K562 (cell line): ENCODE results near the gene TMEM132D. TPM values are rescaled to one million over a fixed set of nuclear protein-coding genes. Genes with fewer than 3 reads are reported as not detected.

Experiments
- ATAC-seq: fragments of 200-7000 bp; cut with Tn5 transposase; 3 replicates; pipeline ENCODE4 v1.9.1; 2020; ENCODE audit warnings: moderate library complexity
- BruUV-seq: library from RNA; stranded (reverse); fragments of 400-500 nt; replicated peaks from 2 replicates; lab custom pipeline; 2021; lab: Mats Ljungman, UMichigan
- CTCF ChIA-PET: fragments of 300-600 bp; formaldehyde crosslinking; extraction: SDS; loops from one replicate; lab custom pipeline; 2021; ENCODE audit warnings: low intra/inter-chr PET ratio; lab: Yijun Ruan, JAX
- POLR2A ChIA-PET: fragments of 300-600, 350-650 bp; sonication (Branson Sonifier 250); formaldehyde crosslinking; extraction: SDS; loops from one replicate; lab custom pipeline; 2021; ENCODE audit warnings: antibody characterized with exemption, inconsistent platforms; lab: Yijun Ruan, JAX
- DNase-seq, 4 experiments: peaks; one replicate each; pipeline versions ENCODE4 v3.0.0 to v3.0.0-alpha.2; 2011 to 2018; ENCODE audit warnings: low spot score in 3 of 4, mixed read lengths in 3 of 4; ENCODE audit errors: extremely low read depth in 1 of 4
- FAIRE-seq: peaks from 2 replicates; lab custom pipeline; 2011; peaks lifted over from hg19 to GRCh38; lab: Jason Lieb, UNC
- H2AFZ ChIP-seq: 2 replicates; pipeline ENCODE4 v1.6.0; 2011; ENCODE audit warnings: low read depth, low read length, control low read depth, inconsistent platforms
- H3K27ac ChIP-seq: fragments of 200-600 bp; 3 replicates; pipeline ENCODE4 v1.8.0; 2011; ENCODE audit warnings: low read depth, mild to moderate bottlenecking, control low read depth, inconsistent platforms, low read length, moderate library complexity, mixed read lengths; ENCODE audit errors: extremely low read depth
- H3K27me3 ChIP-seq, 2 experiments: fragments of 300-600 bp in 1 of 2; 2 replicates in 1 of 2; 3 replicates in 1 of 2; pipeline versions ENCODE4 v1.6.0 to v1.8.0; 2011; ENCODE audit warnings: inconsistent platforms in 2 of 2, low read length in 2 of 2, mild to moderate bottlenecking in 1 of 2, mixed read lengths in 1 of 2, moderate library complexity in 1 of 2; ENCODE audit not compliant: control insufficient read depth in 2 of 2, insufficient read depth in 2 of 2
- H3K36me3 ChIP-seq: fragments of 300-600 bp; 3 replicates; pipeline ENCODE4 v1.8.0; 2011; ENCODE audit warnings: mild to moderate bottlenecking, low read length, inconsistent platforms; ENCODE audit not compliant: control insufficient read depth, insufficient read depth
- H3K4me1 ChIP-seq, 2 experiments: fragments of 200-600 bp in 1 of 2; replicated peaks in 1 of 2; 2 replicates in 1 of 2; 3 replicates in 1 of 2; pipeline versions ENCODE4 v1.5.1 to v1.8.0; 2011; ENCODE audit warnings: inconsistent platforms in 2 of 2, low read length in 2 of 2, mild to moderate bottlenecking in 1 of 2, mixed read lengths in 1 of 2, moderate library complexity in 1 of 2; ENCODE audit not compliant: control insufficient read depth in 2 of 2, insufficient read depth in 2 of 2
- H3K4me2 ChIP-seq: 2 replicates; pipeline ENCODE4 v1.6.1; 2011; ENCODE audit warnings: low read length, control low read depth, inconsistent platforms, mixed read lengths; ENCODE audit not compliant: insufficient read depth
- H3K4me3 ChIP-seq: fragments of 200-600 bp; sonication (generic), shearing (Covaris generic); 2 replicates; pipeline ENCODE4 v1.5.1; 2016; ENCODE audit warnings: control low read depth, inconsistent platforms
- H3K79me2 ChIP-seq: fragments of 200-600 bp; 3 replicates; pipeline ENCODE4 v1.8.0; 2011; ENCODE audit warnings: low read length, inconsistent platforms; ENCODE audit not compliant: control insufficient read depth, insufficient read depth
- H3K9ac ChIP-seq, 2 experiments: 2 replicates each; pipeline versions ENCODE4 v1.6.0 to v1.6.1; 2011; ENCODE audit warnings: low read depth in 2 of 2, low read length in 2 of 2, control low read depth in 1 of 2, inconsistent platforms in 1 of 2, mild to moderate bottlenecking in 1 of 2, mixed read lengths in 1 of 2; ENCODE audit not compliant: insufficient read depth in 1 of 2
- H3K9me1 ChIP-seq: one replicate; pipeline ENCODE4 v1.6.0; 2011; ENCODE audit warnings: inconsistent platforms, mild to moderate bottlenecking, low read length, moderate library complexity; ENCODE audit not compliant: control insufficient read depth, insufficient read depth
- H3K9me3 ChIP-seq: replicated peaks from 2 replicates; pipeline ENCODE4 v1.5.1; 2011; ENCODE audit warnings: low read depth, low read length, inconsistent platforms; ENCODE audit not compliant: control insufficient read depth, insufficient read depth
- H4K20me1 ChIP-seq: replicated peaks from 2 replicates; pipeline ENCODE4 v1.6.1; 2011; ENCODE audit warnings: low read length, inconsistent platforms, mixed read lengths; ENCODE audit not compliant: control insufficient read depth, insufficient read depth
- CBX8 ChIP-seq: fragments of 200-600 bp; sonication (generic); IDR thresholded peaks from 2 replicates; pipeline ENCODE4 v1.6.1; 2012; ENCODE audit warnings: borderline replicate concordance, mixed run types, low read depth, mild to moderate bottlenecking, moderate library complexity, mixed read lengths, low read length, control low read depth, inconsistent platforms; ENCODE audit not compliant: poor library complexity, severe bottlenecking; ENCODE audit errors: extremely low read depth
- CHD2 ChIP-seq: IDR thresholded peaks from 2 replicates; pipeline ENCODE4 v1.6.1; 2011; ENCODE audit warnings: low read depth, low read length
- GABPB2 ChIP-seq: fragments of 250-450 bp; sonication (Bioruptor Pico); conservative IDR thresholded peaks from 2 replicates; pipeline ENCODE4 v1.5.1; 2021; ENCODE audit warnings: mild to moderate bottlenecking
- NFATC3 ChIP-seq: fragments of 450-650 bp; IDR thresholded peaks from 2 replicates; pipeline ENCODE4 v1.6.1; 2017; ENCODE audit warnings: mild to moderate bottlenecking
- NFXL1 ChIP-seq: fragments of 450-650 bp; formaldehyde crosslinking; IDR thresholded peaks from 2 replicates; pipeline ENCODE4 v1.4.0; 2021; ENCODE audit warnings: mild to moderate bottlenecking
- PATZ1 ChIP-seq: fragments of 250-450 bp; sonication (Bioruptor Pico); IDR thresholded peaks from 2 replicates; pipeline ENCODE4 v1.5.0; 2020; ENCODE audit warnings: mild to moderate bottlenecking, borderline replicate concordance
- SMC3 ChIP-seq: conservative IDR thresholded peaks from 2 replicates; pipeline ENCODE4 v1.6.1; 2011; ENCODE audit warnings: low read depth, low read length, improper control_type of control experiment; ENCODE audit not compliant: insufficient read depth
- ZNF133 ChIP-seq: fragments of 250-450 bp; sonication (Bioruptor Pico); IDR thresholded peaks from 2 replicates; pipeline ENCODE4 v1.4.0; 2020; ENCODE audit warnings: mild to moderate bottlenecking
- WGBS: fragments of 100-300 bp; shearing (Covaris generic); methylation state at CpG from one replicate; pipeline ENCODE4 v1.1.6; 2016; ENCODE audit warnings: low coverage, mixed read lengths; ENCODE audit not compliant: insufficient coverage; ENCODE audit errors: missing lambda C conversion rate; 5-methylcytosine and 5-hydroxymethylcytosine counted together
- in situ Hi-C: fragments of 300-500 bp; cut with MboI; formaldehyde crosslinking; loops from 4 replicates; pipeline ENCODE4 v1.15.0; 2018; ENCODE audit warnings: inconsistent platforms, mixed read lengths
- intact Hi-C: fragments of 100-400 bp; cut with micrococcal nuclease; formaldehyde crosslinking; loops from 2 replicates; pipeline ENCODE4 v1.14.2; 2022
- polyA plus RNA-seq, 8 experiments: library from polyadenylated mRNA; depleted of rRNA in 4 of 8; stranded (reverse) in 5 of 8; unstranded in 3 of 8; fragments of >200 nt; fragmentation: Nextera tagmentation in 2 of 8; fragmentation: Illumina TruSeq in 1 of 8; extraction: Ambion mirVana in 2 of 8; extraction: Trizol in 1 of 8; gene quantifications; 2 replicates each; pipeline versions ENCODE4 v1.2.1 to v1.2.3, GENCODE V29; 2011 to 2014; ENCODE audit warnings: inconsistent platforms in 1 of 8, missing spikeins in 1 of 8
- total RNA-seq, 7 experiments: library from RNA; depleted of rRNA in 6 of 7; stranded (reverse); fragments of >200 nt in 6 of 7; fragmentation: Illumina TruSeq in 2 of 7; extraction: Trizol in 2 of 7; gene quantifications; 2 replicates each; pipeline versions ENCODE4 v1.2.1 to v1.2.3, GENCODE V29; 2011 to 2021; ENCODE audit warnings: low replicate concordance in 1 of 7
- TF ChIP-seq, protein P1 (sequence below): fragments of 250-450 bp; sonication (Bioruptor Pico); IDR thresholded peaks from 2 replicates; pipeline ENCODE4 v1.8.0; 2022; ENCODE audit warnings: inconsistent platforms

The TMEM132D gene
- total and polyA plus RNA-seq, 9 of the 15 experiments (the other 6 are each of a cell fraction or from before 2014, with no cell fraction given) = not detected

- TF ChIP-seq SMC3 (no peak), NFATC3 (no peak), ZNF133 (no peak), CBX8 (no peak), GABPB2 (no peak), NFXL1 (no peak), CHD2 (no peak), PATZ1 (no peak)
- TF ChIP-seq, protein P1, sequence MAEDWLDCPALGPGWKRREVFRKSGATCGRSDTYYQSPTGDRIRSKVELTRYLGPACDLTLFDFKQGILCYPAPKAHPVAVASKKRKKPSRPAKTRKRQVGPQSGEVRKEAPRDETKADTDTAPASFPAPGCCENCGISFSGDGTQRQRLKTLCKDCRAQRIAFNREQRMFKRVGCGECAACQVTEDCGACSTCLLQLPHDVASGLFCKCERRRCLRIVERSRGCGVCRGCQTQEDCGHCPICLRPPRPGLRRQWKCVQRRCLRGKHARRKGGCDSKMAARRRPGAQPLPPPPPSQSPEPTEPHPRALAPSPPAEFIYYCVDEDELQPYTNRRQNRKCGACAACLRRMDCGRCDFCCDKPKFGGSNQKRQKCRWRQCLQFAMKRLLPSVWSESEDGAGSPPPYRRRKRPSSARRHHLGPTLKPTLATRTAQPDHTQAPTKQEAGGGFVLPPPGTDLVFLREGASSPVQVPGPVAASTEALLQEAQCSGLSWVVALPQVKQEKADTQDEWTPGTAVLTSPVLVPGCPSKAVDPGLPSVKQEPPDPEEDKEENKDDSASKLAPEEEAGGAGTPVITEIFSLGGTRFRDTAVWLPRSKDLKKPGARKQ (CRISPR knock-in tag) = no peak
- TF ChIP-seq, all 486 proteins: peak for 0
- Histone ChIP-seq H3K4me1 (no peaks in the 10 kb centered on the region), H3K9me3 (no peaks in the 10 kb centered on the region), H4K20me1 (no peaks in the 10 kb centered on the region), H3K9ac (no peak overlapping the region), H2AFZ (no peak overlapping the region), H3K79me2 (no peaks in the 10 kb centered on the region), H3K4me2 (no peak overlapping the region), H3K27me3 (no peaks in the 10 kb centered on the region), H3K27ac (no peak overlapping the region), H3K4me3 (no peak overlapping the region), H3K36me3 (no peaks in the 10 kb centered on the region), H3K9me1 (no peaks in the 10 kb centered on the region)
- BruUV-seq = no TSS peak
- WGBS = 0% methylated on average over 3 of the region's 3 CpGs
- intact Hi-C loops = no loop called here
- DNase-seq (no peak), FAIRE-seq (no peak), ATAC-seq (no peak)
- in situ Hi-C loops = no loop called here
- CTCF ChIA-PET = no interaction called here
- POLR2A ChIA-PET = no interaction called here
These were observed 52.5 kb downstream of the TMEM132D start for GRCh38 chr12:129851296-129851695.
